Nephron progenitor cell (in vitro differentiated cells): ENCODE results near the gene SLC6A3.

Experiments
- DNase-seq: peaks from one replicate; pipeline ENCODE4 v3.0.0; 2021
- H3K27ac Mint-ChIP-seq: 2 replicates; pipeline ENCODE4 v1.8.0; 2021; ENCODE audit warnings: mild to moderate bottlenecking, moderate library complexity, mixed read lengths
- H3K27me3 Mint-ChIP-seq: 2 replicates; pipeline ENCODE4 v1.8.0; 2021; ENCODE audit warnings: mild to moderate bottlenecking, low read depth, mixed read lengths; ENCODE audit not compliant: poor library complexity
- H3K36me3 Mint-ChIP-seq: 2 replicates; pipeline ENCODE4 v1.8.0; 2021; ENCODE audit warnings: low read depth, mixed read lengths
- H3K4me1 Mint-ChIP-seq: 2 replicates; pipeline ENCODE4 v1.8.0; 2021; ENCODE audit warnings: mixed read lengths
- H3K4me3 Mint-ChIP-seq: 2 replicates; pipeline ENCODE4 v1.8.0; 2021; ENCODE audit warnings: mild to moderate bottlenecking, moderate library complexity, mixed read lengths
- H3K9me3 Mint-ChIP-seq: 2 replicates; pipeline ENCODE4 v1.8.0; 2021; ENCODE audit warnings: mild to moderate bottlenecking, moderate library complexity, mixed read lengths
- TF ChIP-seq, protein P1 (sequence below): fragments of 200-600 bp; sonication (generic); IDR thresholded peaks from 2 replicates; pipeline ENCODE4 v1.5.0; 2021; ENCODE audit warnings: antibody characterized with exemption

Gene SLC6A3

DNA sequence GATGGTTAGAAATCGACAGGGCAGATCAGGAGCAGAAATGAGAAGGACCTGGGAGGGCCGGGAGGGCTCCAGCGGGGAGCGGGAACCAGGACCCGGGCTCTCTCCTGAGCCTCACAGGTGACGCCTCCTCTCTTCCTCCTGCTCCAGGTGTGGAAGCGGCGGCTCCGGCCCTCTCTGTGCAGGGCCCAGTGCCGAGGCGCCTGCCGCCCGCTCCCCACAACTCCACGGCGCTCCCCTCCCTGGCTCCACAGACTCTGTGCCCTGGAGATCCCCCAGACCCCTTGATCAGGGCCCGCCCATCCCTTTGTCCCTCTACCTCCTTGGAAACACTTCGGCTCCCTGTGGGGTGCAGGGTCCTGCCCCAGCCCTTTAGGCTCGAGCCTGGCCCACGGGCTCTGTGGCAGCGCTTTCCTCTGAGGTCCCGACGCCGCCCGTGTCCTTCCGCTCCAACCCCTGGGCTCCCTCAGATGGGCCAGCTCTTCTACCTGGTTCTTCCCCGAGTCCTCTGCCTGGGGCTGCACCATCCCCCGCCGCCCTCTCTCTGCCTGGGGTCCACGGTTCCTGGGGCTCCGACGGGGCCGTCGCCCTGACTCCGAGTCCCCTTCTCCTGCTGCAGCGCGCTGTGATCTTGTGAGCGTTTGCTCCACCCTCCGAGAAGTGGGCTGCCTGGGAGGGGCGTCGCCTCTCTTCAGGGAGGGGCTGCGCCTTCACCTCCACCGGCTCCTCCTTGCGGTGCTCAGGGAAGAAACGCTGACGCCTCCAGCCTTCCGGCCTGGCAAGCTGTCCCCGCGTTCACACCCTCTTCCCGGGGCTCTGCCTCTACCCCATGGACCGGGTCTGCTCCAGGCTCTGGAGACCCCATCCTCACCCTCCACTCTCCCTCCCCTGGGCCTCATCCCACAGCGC, 22.4 kb upstream of the SLC6A3 start:
- H3K27me3 Mint-ChIP-seq = peaks cover 3% of the 10 kb centered on the region
- H3K4me1 Mint-ChIP-seq = no peaks in the 10 kb centered on the region
- no peak for DNase-seq
- no peak overlapping the region for H3K4me3 Mint-ChIP-seq
- H3K36me3 Mint-ChIP-seq = peaks cover 59% of the 10 kb centered on the region
- no peak overlapping the region for H3K27ac Mint-ChIP-seq
- TF ChIP-seq, protein P1, sequence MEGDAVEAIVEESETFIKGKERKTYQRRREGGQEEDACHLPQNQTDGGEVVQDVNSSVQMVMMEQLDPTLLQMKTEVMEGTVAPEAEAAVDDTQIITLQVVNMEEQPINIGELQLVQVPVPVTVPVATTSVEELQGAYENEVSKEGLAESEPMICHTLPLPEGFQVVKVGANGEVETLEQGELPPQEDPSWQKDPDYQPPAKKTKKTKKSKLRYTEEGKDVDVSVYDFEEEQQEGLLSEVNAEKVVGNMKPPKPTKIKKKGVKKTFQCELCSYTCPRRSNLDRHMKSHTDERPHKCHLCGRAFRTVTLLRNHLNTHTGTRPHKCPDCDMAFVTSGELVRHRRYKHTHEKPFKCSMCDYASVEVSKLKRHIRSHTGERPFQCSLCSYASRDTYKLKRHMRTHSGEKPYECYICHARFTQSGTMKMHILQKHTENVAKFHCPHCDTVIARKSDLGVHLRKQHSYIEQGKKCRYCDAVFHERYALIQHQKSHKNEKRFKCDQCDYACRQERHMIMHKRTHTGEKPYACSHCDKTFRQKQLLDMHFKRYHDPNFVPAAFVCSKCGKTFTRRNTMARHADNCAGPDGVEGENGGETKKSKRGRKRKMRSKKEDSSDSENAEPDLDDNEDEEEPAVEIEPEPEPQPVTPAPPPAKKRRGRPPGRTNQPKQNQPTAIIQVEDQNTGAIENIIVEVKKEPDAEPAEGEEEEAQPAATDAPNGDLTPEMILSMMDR = no peak
- peaks cover 12% of the 10 kb centered on the region for H3K9me3 Mint-ChIP-seq

DNA sequence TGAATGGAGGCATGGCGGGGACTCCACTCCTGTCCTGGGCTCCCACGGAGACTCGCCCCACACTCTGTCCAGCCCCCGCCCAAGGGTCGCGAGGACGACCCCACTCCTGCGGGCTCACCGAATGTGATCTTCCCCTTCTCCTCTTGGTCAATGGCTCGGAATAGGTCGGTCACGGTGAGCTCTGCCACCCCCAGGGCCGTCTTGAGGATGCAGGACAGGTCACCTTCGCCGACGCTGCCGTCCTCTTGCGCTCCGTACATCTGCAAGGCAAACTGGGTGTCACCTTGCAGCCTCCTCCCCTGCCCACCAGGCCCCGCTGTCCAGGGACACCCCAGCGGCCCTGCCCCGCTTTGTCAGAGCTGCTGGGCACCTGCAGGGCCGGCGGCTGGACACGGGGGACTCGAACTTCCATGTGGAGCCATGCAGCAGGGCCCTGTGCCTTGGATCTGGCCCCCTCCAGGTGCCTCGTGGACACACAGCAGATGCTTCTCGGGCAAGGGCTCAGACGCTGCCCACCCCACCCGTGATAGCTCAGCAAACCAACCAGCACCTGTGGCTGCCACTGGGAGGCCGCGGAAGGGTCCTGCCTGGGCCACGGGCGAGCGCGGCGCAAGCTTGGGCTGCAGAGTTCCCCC, 21.5 kb upstream of the SLC6A3 start:
- DNase-seq = no peak
- Mint-ChIP-seq H3K9me3 (peaks cover 12% of the 10 kb centered on the region), H3K36me3 (peaks cover 60% of the 10 kb centered on the region), H3K4me1 (no peaks in the 10 kb centered on the region), H3K4me3 (no peak overlapping the region), H3K27ac (no peak overlapping the region), H3K27me3 (peaks cover 3% of the 10 kb centered on the region)
- TF ChIP-seq, protein P1 = no peak

DNA sequence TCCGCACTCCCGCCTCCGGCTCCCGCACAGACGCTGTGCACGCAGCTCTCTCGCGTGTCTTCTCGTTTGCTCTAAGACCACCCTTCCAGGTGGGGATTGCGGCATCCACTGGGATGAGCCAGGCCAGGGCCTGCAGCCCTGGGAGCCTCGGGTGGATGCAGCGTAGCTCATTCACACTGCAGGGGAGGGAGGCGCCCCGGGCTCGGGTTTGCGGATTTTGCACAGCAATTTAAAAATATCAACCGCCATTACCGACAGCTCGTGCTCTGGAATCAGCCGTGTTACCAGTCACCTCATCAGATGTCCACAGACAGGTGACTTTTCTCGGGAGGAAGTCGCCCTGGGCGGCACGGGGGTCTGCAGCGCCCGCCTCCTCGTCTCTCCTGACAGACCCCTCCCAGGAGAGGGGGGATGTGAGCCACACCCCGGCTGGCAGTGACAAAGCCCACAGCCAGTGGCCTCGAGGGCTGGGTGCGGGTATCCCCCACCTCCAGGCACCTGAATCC, 20.8 kb upstream of the SLC6A3 start:
- no peak overlapping the region for H3K27ac Mint-ChIP-seq
- H3K9me3 Mint-ChIP-seq = peaks cover 12% of the 10 kb centered on the region
- H3K4me1 Mint-ChIP-seq = no peaks in the 10 kb centered on the region
- TF ChIP-seq, protein P1 = no peak
- H3K27me3 Mint-ChIP-seq = peaks cover 3% of the 10 kb centered on the region
- no peak overlapping the region for H3K4me3 Mint-ChIP-seq
- peaks cover 60% of the 10 kb centered on the region for H3K36me3 Mint-ChIP-seq
- DNase-seq = no peak

DNA sequence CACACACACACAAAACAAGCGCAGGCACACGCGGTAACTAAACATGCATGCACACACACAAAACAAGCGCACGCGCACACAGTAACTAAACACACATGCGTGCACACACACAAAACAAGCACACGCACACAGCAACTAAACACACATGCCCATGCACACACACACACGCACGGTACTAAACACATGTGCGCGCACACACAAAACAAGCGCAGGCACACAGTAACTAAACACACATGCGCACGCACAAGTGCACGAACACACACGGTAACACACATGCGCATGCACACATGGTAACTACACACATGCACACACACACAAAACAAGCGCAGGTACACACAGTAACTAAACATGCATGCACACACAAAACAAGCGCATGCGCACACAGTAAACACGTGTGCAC, 19.9 kb upstream of the SLC6A3 start:
- Mint-ChIP-seq H3K27me3 (no peaks in the 10 kb centered on the region), H3K36me3 (peaks cover 70% of the 10 kb centered on the region), H3K9me3 (peaks cover 12% of the 10 kb centered on the region), H3K4me3 (no peak overlapping the region), H3K4me1 (no peaks in the 10 kb centered on the region), H3K27ac (no peak overlapping the region)
- DNase-seq = no peak
- TF ChIP-seq, protein P1 = no peak

- Mint-ChIP-seq H3K27me3 (no peaks in the 10 kb centered on the region), H3K9me3 (peaks cover 12% of the 10 kb centered on the region), H3K36me3 (peaks cover 76% of the 10 kb centered on the region), H3K27ac (no peak overlapping the region), H3K4me1 (no peaks in the 10 kb centered on the region), H3K4me3 (no peak overlapping the region)
- DNase-seq = no peak
- TF ChIP-seq, protein P1 = no peak
Observed at GRCh38 chr5:1464511-1464910, 19.3 kb upstream of the SLC6A3 start.
